Fibroblast of the aortic adventitia (primary cell): ENCODE results near the gene ASMTL. TPM values are rescaled to one million over a fixed set of nuclear protein-coding genes. Genes with fewer than 3 reads are reported as not detected.

Experiments used
- DNase-seq: peaks from one replicate; pipeline ENCODE4 v3.0.0-alpha.2; 2010; ENCODE audit warnings: low read depth
- H3K4me3 ChIP-seq: 2 replicates; pipeline ENCODE4 v1.5.1; 2011; ENCODE audit warnings: low read depth, mild to moderate bottlenecking, control low read depth, low read length, moderate library complexity
- CTCF ChIP-seq: IDR thresholded peaks from 2 replicates; pipeline ENCODE4 v1.5.1; 2011; ENCODE audit warnings: mild to moderate bottlenecking, low read length, control low read depth, inconsistent platforms; ENCODE audit not compliant: insufficient read depth
- total RNA-seq: library from RNA; depleted of rRNA; stranded (reverse); fragments of >200 nt; gene quantifications from 2 replicates; pipeline ENCODE4 v1.2.3, GENCODE V29; 2012; ENCODE audit warnings: low replicate concordance

The ASMTL gene
- total RNA-seq, 1 donor: 17.6 TPM

- TF ChIP-seq CTCF: no peak
- DNase-seq: no peak
- H3K4me3 ChIP-seq: no peak overlapping the region
Observed at GRCh38 chrX:1388651-1389050, 64.1 kb downstream of the ASMTL start.

GRCh38 chrX:1387141-1387776 lies 65.5 kb downstream of the ASMTL start:
- no peak for DNase-seq
- no peak for TF ChIP-seq CTCF

GRCh38 chrX:1386338-1387127 lies 66.2 kb downstream of the ASMTL start:
- no peak for DNase-seq
- H3K4me3 ChIP-seq: no peak overlapping the region
- TF ChIP-seq CTCF: no peak

More at GRCh38 chrX:1387141-1387776, 65.5 kb downstream of the ASMTL start:
- H3K4me3 ChIP-seq: no peak overlapping the region

GRCh38 chrX:1385253-1386223 lies 67.2 kb downstream of the ASMTL start:
- H3K4me3 ChIP-seq: no peak overlapping the region
- no peak for TF ChIP-seq CTCF
- no peak for DNase-seq

GRCh38 chrX:1384658-1385252 lies 68.0 kb downstream of the ASMTL start:
- no peak for TF ChIP-seq CTCF
- no peak for DNase-seq
- no peak overlapping the region for H3K4me3 ChIP-seq

- TF ChIP-seq CTCF: no peak
- no peak overlapping the region for H3K4me3 ChIP-seq
- DNase-seq: no peak
Observed at GRCh38 chrX:1380672-1381233, 72.0 kb downstream of the ASMTL start.
